Liver (tissue), 3 donors: ENCODE measurements around the gene ZNF219.

Experiments used
- CTCF ChIP-seq: fragments of 150-350 bp; IDR thresholded peaks from 2 replicates; pipeline ENCODE4 v1.5.1; 2017; ENCODE audit warnings: improper control_type of control experiment, low read depth, low read length; ENCODE audit not compliant: missing input control
- EGR1 ChIP-seq, 2 donors: IDR thresholded peaks; 2 replicates each; pipeline ENCODE4 v1.6.1; 2016 to 2018; ENCODE audit warnings: antibody characterized with exemption in 2 of 2, low read depth in 2 of 2
- GABPA ChIP-seq, 2 donors: IDR thresholded peaks in 1 of 2; conservative IDR thresholded peaks in 1 of 2; 2 replicates each; pipeline ENCODE4 v1.6.1; 2016; ENCODE audit warnings: antibody characterized with exemption in 2 of 2, mild to moderate bottlenecking in 1 of 2, moderate library complexity in 1 of 2
- JUND ChIP-seq, 2 donors: IDR thresholded peaks; 2 replicates each; pipeline ENCODE4 v1.6.1; 2016; ENCODE audit warnings: antibody characterized with exemption in 2 of 2
- MAX ChIP-seq: IDR thresholded peaks from 2 replicates; pipeline ENCODE4 v1.6.1; 2016; ENCODE audit warnings: antibody characterized with exemption
- RAD21 ChIP-seq, 2 donors: IDR thresholded peaks; 2 replicates each; pipeline ENCODE4 v1.6.1; 2016; ENCODE audit warnings: antibody characterized with exemption in 2 of 2, mild to moderate bottlenecking in 2 of 2
- REST ChIP-seq: IDR thresholded peaks from 2 replicates; pipeline ENCODE4 v1.6.1; 2016; ENCODE audit warnings: antibody characterized with exemption, mild to moderate bottlenecking
- SP1 ChIP-seq: IDR thresholded peaks from 2 replicates; pipeline ENCODE4 v1.6.1; 2018; ENCODE audit warnings: antibody characterized with exemption, mild to moderate bottlenecking
- YY1 ChIP-seq: IDR thresholded peaks from 2 replicates; pipeline ENCODE4 v1.6.1; 2016; ENCODE audit warnings: antibody characterized with exemption, mild to moderate bottlenecking
- donor health status: healthy.
- donor health status: healthy.

DNA sequence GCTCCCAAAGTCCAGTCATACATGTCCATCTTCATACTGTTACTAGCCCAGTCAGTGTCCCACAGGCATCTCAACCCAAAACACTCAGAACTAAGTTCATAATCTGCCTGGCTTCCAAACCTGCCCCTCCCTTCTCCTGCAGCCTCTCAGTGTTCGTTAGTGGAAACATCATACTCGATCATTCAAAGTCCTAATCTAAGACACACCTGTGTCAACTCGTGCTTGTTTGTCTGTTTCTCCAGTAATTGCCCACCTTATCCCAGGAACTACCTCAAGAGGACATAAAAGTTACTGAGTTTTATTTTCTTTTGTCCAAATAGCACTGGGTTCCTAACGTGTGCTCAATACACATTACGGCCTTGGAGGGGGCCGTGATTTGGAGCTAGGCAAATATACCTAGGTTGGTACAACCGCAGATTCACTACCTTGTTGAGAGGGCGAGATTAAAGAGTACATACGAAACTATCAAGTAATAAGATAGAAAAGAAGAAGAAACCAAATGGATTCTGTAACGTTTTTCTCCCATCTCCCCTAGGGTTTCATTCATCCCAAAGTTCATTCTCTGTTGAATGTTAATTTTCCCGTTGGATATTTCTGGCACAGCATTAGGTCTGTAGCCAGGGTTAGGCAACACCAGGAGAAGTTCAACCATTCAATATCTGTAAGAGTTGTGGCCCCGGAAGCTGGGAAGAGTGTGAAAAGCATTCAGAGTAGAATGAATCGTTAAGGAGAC lies 37.7 kb downstream of the ZNF219 start:
- TF ChIP-seq CTCF (no peak), JUND (IDR thresholded peaks at IDR 0.05) (no peak), REST (no peak), YY1 (peak; percentile 49), RAD21 (IDR thresholded peaks at IDR 0.05) (no peak), SP1 (peak; percentile 34), EGR1 (IDR thresholded peaks at IDR 0.05; ENCODE audit: low read depth in 2 of 2) (no peak), MAX (no peak), GABPA (IDR thresholded peaks at IDR 0.05 in 1 of 2, conservative IDR thresholded peaks at IDR 0.05 in 1 of 2) (no peak)
